Rectal smooth muscle tissue (tissue), 1 donor: ENCODE results near the gene MON1A.

Experiments
- H3K27ac ChIP-seq: one replicate; pipeline ENCODE4 v1.7.0; 2013; ENCODE audit warnings: low read depth, low read length, inconsistent platforms
- H3K27me3 ChIP-seq: one replicate; pipeline ENCODE4 v1.7.0; 2013; ENCODE audit warnings: low read length; ENCODE audit not compliant: control insufficient read depth, insufficient read depth
- H3K36me3 ChIP-seq: one replicate; pipeline ENCODE4 v1.7.0; 2013; ENCODE audit warnings: low read length; ENCODE audit not compliant: control insufficient read depth, insufficient read depth
- H3K4me1 ChIP-seq: one replicate; pipeline ENCODE4 v1.7.0; 2013; ENCODE audit warnings: low read length; ENCODE audit not compliant: control insufficient read depth, insufficient read depth
- H3K4me3 ChIP-seq: one replicate; pipeline ENCODE4 v1.7.0; 2013; ENCODE audit warnings: low read length
- H3K9ac ChIP-seq: one replicate; pipeline ENCODE4 v1.7.0; 2013; ENCODE audit warnings: low read length

MON1A gene, protein sequence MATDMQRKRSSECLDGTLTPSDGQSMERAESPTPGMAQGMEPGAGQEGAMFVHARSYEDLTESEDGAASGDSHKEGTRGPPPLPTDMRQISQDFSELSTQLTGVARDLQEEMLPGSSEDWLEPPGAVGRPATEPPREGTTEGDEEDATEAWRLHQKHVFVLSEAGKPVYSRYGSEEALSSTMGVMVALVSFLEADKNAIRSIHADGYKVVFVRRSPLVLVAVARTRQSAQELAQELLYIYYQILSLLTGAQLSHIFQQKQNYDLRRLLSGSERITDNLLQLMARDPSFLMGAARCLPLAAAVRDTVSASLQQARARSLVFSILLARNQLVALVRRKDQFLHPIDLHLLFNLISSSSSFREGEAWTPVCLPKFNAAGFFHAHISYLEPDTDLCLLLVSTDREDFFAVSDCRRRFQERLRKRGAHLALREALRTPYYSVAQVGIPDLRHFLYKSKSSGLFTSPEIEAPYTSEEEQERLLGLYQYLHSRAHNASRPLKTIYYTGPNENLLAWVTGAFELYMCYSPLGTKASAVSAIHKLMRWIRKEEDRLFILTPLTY

DNA sequence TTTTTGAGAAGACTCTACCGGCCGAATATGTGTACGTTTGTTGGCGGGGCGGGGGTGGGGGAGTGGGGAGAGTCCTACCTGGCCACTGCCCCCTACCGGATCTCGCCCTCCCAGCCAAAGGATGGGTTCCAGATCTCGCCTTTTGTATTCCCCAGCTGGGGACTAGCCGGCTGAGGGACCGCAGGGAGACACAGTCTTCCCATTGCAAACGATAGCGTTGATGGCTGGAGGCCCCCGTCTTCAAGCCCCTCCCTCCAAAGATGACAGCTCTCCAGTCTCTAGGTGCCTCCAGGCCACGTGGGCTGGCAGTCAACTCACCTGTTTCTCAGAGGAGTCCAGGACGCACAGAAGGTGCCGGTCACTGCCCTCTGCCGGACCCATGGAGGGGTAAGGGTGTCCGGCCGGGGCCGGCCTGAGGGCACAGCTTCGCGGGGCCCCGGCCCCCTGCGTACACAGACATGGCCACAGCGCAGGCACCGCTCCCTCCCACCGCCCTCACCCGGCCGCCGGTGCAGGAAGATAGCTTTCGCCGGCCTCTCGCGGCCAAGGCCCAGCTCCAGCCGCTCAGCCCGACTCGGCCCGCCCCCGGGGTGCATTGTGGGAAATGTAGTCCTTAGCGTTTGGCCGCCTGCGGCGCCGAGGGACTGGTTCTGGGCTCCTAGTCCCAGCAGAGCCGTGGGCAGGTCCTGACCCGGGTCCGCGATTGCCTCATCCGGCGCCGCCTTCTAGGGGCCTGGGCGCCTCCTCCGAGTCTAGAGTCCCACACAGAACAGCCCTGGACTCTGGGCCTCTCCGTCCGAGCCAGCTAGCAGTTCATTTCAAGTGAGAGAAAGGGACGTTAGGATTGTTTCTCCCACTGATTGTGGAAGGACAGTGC lies at the start of gene MON1A:
MON1A (minus strand) TSS at position 521 of the 877 bp plus-strand sequence. CDS start 16,465 bp downstream, outside the sequence.
- H3K4me3 ChIP-seq = peak within 1 kb of the TSS; percentile 96
- peak within 1 kb of the TSS; percentile 61 for H3K9ac ChIP-seq
- H3K36me3 ChIP-seq = no peaks in the 10 kb centered on the region
- H3K4me1 ChIP-seq = peaks cover 10% of the 10 kb centered on the region
- no peaks in the 10 kb centered on the region for H3K27me3 ChIP-seq
- H3K27ac ChIP-seq = peak within 1 kb of the TSS; percentile 94

DNA sequence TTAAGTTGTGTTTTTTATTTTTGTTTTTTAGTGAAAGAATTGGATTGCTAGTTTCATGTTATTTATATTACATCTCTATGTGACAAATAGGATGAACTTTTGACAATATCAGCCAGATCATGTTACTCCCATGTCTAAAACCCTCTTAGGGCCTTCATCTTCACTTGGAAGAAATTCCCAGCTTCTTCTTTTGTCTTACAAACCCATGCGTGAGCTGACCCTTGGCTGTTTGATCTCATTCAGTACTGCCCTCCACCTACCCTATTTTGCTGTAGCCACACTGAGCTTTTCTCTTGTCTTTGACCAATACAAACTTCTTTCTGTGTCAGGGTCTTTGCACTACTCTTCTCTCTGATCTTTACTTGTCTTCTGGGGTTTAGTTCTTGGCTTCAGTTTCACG lies 47.3 kb upstream of the MON1A start:
- H3K27me3 ChIP-seq = no peaks in the 10 kb centered on the region
- H3K27ac ChIP-seq = no peak overlapping the region
- H3K36me3 ChIP-seq = no peaks in the 10 kb centered on the region

DNA sequence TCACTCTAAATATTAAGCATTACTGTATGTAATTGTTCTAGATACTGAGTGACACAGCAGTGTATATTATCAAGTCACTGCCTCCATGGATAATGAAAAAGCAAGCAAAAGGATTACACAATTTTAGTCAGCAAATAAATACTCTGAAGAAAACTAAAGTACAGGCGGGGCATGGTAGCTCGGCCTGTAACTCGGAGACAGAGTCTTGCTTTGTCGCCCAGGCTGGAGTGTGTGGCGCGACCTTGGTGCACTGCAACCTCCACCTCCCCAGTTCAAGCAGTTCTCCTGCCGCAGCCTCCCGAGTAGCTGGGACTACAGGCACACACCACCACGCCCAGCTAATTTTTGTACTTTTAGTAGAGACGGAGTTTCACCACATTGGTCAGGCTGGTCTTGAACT lies 43.0 kb upstream of the MON1A start:
- H3K36me3 ChIP-seq = no peaks in the 10 kb centered on the region

More for the DNA sequence above, 47.3 kb upstream of the MON1A start:
- H3K9ac ChIP-seq = no peak overlapping the region
- H3K4me3 ChIP-seq = no peak overlapping the region
- no peaks in the 10 kb centered on the region for H3K4me1 ChIP-seq

DNA sequence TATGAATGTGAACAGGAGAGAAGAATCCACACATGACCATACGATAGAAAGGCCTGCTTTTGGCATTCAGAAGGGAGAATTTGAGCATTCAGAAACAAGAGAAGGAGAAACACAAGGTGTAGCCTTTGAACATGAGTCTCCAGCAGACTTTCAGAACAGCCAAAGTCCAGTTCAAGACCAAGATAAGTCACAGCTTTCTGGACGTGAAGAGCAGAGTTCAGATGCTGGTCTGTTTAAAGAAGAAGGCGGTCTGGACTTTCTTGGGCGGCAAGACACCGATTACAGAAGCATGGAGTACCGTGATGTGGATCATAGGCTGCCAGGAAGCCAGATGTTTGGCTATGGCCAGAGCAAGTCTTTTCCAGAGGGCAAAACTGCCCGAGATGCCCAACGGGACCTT lies 38.7 kb upstream of the MON1A start:
- no peak overlapping the region for H3K4me3 ChIP-seq
- no peaks in the 10 kb centered on the region for H3K27me3 ChIP-seq
- no peaks in the 10 kb centered on the region for H3K36me3 ChIP-seq
- peaks cover 9% of the 10 kb centered on the region for H3K4me1 ChIP-seq
- H3K9ac ChIP-seq = no peak overlapping the region
- no peak overlapping the region for H3K27ac ChIP-seq

More for the DNA sequence above, 43.0 kb upstream of the MON1A start:
- Histone ChIP-seq H3K27me3 (no peaks in the 10 kb centered on the region), H3K9ac (no peak overlapping the region), H3K4me3 (no peak overlapping the region), H3K27ac (no peak overlapping the region), H3K4me1 (no peaks in the 10 kb centered on the region)

DNA sequence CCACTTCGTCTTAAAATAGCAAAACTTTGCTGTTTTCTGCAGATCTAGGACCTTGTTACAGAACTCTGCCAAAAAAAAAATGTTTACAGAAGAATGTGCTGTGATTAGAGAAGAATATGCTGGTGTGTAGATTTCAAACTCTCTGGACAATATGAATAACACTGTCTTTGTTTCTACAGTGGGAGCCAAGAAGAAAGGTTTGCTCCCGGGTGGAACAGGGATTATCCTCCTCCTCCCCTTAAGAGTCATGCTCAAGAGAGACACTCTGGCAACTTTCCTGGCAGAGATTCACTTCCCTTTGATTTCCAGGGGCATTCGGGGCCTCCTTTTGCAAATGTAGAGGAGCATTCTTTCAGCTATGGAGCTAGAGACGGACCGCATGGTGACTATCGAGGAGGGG lies 37.7 kb upstream of the MON1A start:
- H3K4me3 ChIP-seq = no peak overlapping the region
- H3K9ac ChIP-seq = no peak overlapping the region
- H3K27ac ChIP-seq = no peak overlapping the region
- H3K36me3 ChIP-seq = no peaks in the 10 kb centered on the region
- peaks cover 9% of the 10 kb centered on the region for H3K4me1 ChIP-seq
- H3K27me3 ChIP-seq = no peaks in the 10 kb centered on the region

DNA sequence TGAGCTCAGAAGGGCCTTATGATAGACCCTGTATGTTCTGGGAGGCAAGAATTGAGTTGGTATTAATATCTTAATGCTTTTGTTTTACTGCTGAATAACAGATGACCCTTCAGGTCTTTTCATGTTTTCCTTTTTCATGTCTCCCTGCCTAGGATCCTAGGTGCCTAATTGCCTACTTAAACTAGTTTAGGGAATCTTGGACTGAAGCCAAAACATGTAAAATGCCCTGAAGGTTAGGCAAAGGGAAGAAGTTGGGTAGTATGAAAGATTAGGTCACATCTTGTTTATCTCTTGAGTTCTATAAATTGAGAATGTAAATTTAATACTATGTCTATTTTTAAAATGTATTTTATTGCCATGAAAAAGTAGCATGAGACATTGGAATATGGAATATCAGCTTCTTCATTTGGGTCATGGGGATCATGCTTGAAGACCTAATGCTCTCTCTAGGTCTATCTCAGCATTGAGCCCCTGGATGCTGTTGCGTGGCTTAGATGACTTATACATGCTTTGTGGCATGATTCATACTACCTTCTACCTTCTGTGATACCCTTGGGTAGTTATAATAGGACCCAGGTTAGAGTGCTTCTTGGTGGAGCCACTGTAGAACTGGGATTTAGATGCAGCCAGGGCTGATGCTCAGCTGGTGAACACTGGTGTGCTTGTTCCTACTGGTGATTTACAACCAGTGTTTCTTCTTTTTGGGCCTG lies 36.8 kb upstream of the MON1A start:
- H3K4me3 ChIP-seq = no peak overlapping the region
- no peaks in the 10 kb centered on the region for H3K36me3 ChIP-seq
- H3K4me1 ChIP-seq = peaks cover 9% of the 10 kb centered on the region
- H3K9ac ChIP-seq = no peak overlapping the region
- H3K27ac ChIP-seq = no peak overlapping the region
- no peaks in the 10 kb centered on the region for H3K27me3 ChIP-seq

DNA sequence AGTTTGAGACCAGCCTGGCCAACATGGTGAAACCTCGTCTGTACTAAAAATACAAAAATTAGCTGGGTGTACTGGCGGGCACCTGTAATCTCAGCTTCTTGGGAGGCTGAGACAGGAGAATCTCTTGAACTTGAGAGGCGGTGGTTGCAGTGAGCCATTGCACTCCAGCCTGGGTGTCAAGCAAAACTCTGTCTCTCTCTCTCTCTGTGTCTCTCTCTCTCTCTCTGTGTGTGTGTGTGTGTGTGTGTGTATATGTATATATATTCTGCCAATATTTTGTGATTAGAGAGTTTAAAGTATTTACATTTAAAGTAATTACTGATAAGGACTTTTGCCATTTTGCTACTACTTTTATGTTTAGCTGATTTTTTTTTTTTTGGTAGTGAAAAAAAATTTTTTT lies 26.0 kb upstream of the MON1A start:
- H3K27me3 ChIP-seq = no peaks in the 10 kb centered on the region
- no peak overlapping the region for H3K27ac ChIP-seq
- no peaks in the 10 kb centered on the region for H3K36me3 ChIP-seq
- H3K4me1 ChIP-seq = peaks cover 2% of the 10 kb centered on the region
- no peak overlapping the region for H3K4me3 ChIP-seq
- no peak overlapping the region for H3K9ac ChIP-seq

DNA sequence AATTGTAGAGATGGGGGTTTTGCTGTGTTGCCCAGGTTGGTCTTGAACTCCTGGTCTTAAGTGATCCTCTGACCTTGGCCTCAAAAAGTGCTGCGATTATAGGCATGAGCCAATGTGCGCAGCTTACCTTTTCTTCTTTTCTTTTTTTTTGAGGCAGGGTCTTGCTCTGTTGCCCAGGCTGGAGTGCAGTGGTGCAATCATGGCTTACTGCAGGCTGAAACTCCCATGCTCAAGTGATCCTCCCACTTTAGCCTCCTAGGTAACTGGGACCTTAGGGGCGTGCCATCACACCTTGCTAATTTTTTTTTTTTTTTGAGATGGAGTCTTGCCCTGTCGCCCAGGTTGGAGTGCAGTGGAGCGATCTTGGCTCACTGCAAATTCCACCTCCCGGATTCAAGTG lies 23.3 kb upstream of the MON1A start:
- Histone ChIP-seq H3K4me3 (no peak overlapping the region), H3K27me3 (no peaks in the 10 kb centered on the region), H3K9ac (no peak overlapping the region), H3K36me3 (no peaks in the 10 kb centered on the region), H3K4me1 (peaks cover 3% of the 10 kb centered on the region), H3K27ac (no peak overlapping the region)

DNA sequence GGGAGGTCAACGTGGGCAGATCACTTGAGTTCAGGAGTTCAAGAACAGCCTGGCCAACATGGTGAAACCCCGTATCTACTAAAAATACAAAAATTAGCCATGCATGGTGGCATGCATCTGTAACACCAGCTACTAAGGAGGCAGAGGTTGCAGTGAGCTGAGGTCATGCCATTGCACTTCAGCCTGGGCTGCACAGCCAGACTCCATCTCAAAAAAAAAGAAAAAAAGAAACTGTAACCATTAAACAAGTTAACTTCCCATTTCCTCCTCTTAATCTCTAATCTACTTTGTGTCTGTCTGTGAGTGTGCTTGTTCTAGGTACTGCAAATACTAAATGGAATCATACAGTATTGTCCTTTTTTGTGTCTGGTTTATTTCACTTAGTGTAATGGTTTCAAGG lies 13.0 kb upstream of the MON1A start:
- Histone ChIP-seq H3K36me3 (no peaks in the 10 kb centered on the region), H3K27me3 (no peaks in the 10 kb centered on the region), H3K27ac (no peak overlapping the region), H3K9ac (no peak overlapping the region), H3K4me3 (no peak overlapping the region), H3K4me1 (peaks cover 5% of the 10 kb centered on the region)

DNA sequence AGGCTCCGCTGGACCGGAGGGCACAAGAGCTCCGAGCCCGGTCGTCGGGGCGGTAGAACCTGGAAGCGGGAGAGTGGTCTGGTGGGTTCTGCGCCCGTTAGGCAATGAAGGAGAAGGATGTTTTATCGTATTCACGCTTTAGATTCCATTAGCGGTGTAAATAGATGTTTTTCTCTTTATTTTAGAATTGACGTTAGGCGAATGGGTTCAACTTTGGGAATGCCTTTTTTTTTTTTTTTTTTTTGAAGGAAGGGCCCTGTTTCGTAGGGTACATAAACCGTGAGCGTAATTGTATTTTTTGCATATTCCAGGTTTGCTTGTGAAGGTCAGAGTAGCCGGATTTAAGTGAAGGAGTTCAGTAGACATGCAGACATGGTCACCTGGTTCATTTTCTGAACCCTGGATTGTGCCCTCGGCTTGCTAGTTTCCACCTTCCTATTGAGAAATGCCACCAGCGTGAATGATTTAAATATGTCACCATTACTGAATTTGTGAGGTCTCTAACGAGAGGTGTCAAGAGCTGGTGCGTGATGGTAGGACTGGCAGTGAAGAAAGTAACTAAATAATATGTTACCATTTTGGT lies 11.1 kb upstream of the MON1A start:
- peaks cover 5% of the 10 kb centered on the region for H3K4me1 ChIP-seq
- peak overlapping the region; percentile 96 for H3K9ac ChIP-seq
- peak overlapping the region; percentile 94 for H3K27ac ChIP-seq
- peak overlapping the region; percentile 98 for H3K4me3 ChIP-seq
- no peaks in the 10 kb centered on the region for H3K36me3 ChIP-seq
- no peaks in the 10 kb centered on the region for H3K27me3 ChIP-seq

DNA sequence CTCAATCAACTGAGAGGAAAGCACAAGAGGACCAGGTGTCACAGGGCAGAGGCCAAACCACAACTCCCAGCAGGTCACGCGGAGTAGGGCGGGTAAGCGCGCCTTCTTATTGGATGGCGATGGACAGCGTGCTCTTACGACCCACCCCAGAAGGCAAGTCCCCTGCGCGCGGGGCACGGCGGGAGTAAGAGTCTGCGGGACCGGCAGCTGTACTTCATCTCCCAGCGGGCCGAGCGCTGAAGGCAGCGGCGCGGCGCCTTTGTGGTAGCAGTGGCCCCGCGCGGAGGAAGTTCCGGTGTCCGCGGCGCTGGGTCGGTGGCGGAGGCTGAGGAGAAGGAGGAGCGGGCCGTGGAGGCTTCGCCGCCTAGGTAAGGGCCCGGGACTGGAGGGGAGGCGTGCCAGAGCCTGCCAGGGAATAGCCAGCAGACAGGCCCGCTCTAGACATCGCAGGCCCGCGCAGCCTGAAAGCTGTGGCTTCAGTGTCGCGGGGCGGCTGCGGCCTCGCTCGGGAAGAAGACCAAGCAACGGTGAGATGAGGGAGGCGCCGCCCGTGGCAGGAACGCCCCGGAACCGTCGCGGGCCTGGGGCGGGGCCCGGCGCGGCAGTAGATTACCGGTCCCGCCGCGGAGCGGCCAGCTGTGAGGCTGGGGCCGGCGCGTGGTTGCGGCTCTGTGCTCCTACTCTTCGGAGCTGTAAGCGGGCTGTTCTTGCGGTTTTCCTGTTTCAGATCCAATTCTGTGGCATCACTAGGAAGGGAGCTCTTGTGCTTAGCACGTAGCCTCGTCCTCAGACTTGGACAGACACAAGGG lies 10.5 kb upstream of the MON1A start, which contains the start of gene RBM6:
RBM6 (plus strand) TSS at position 293 of the 809 bp plus-strand sequence. CDS start 22,492 bp downstream, outside the sequence.
- H3K9ac ChIP-seq = peak within 1 kb of the TSS; percentile 96
- peaks cover 5% of the 10 kb centered on the region for H3K4me1 ChIP-seq
- peak within 1 kb of the TSS; percentile 94 for H3K27ac ChIP-seq
- H3K36me3 ChIP-seq = no peaks in the 10 kb centered on the region
- H3K27me3 ChIP-seq = no peaks in the 10 kb centered on the region
- peak within 1 kb of the TSS; percentile 98 for H3K4me3 ChIP-seq
